Subcutaneous adipose tissue (tissue), 4 donors: ENCODE data around the gene LSP1. TPM values are rescaled to one million over a fixed set of nuclear protein-coding genes. Genes with fewer than 3 reads are reported as not detected.

Experiments
- total RNA-seq, 4 donors: library from RNA; depleted of rRNA; stranded (reverse); fragments of >200 nt; gene quantifications; one replicate each; pipeline ENCODE4 v1.1.0, GENCODE V29; 2016
- TF ChIP-seq, protein P1 (sequence below): fragments of 450-650 bp; IDR thresholded peaks from one replicate; pipeline ENCODE4 v1.5.1; 2016; ENCODE audit warnings: low read depth, mild to moderate bottlenecking, control low read depth, antibody characterized with exemption, moderate library complexity

LSP1 gene
- total RNA-seq, 4 donors from 2014 or later, result 15.8 to 196 (median 73.4) TPM

DNA sequence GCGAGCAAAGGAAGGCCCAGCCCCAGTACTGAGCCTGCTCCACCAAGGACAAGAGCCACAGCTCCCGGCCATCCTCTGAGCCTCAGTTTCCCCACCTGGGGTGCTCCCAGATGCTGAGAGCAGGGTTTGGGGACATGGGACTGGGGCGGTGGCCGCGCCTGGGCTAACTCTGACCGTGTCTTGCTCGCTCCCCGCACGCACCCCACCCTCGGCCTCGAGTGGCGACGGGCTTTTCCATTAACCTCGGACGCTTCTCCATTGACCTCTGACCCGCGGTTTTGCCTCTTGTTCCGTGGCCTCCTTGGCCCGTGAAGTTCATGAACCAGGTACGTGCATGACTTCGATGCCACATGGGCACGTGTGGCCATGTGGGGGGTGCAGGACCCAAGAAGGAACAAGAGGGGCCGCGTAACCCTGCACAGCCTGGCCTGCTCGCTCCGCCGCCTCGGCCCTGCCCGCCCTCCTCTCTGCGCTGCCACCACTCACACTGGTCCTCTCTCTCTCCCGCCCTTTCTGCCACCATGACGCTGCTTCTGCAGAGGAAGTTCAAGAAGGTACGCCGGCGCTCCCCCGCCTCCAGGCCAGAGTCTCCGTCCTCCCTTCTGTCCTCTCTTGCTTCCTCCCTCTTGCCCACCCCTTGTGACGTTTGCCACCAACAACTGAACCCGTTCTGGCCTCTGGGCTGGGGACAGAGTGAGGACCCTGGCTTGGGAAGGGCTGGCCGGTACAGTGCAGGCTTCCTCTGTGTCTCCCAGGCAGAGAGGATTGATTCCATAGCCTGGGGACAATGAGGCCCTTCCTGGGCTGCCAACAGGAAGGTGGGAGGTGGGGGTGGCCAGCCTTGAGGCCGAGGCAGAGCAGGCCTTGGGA, 73.5 kb downstream of the LSP1 start:
- TF ChIP-seq, protein P1, sequence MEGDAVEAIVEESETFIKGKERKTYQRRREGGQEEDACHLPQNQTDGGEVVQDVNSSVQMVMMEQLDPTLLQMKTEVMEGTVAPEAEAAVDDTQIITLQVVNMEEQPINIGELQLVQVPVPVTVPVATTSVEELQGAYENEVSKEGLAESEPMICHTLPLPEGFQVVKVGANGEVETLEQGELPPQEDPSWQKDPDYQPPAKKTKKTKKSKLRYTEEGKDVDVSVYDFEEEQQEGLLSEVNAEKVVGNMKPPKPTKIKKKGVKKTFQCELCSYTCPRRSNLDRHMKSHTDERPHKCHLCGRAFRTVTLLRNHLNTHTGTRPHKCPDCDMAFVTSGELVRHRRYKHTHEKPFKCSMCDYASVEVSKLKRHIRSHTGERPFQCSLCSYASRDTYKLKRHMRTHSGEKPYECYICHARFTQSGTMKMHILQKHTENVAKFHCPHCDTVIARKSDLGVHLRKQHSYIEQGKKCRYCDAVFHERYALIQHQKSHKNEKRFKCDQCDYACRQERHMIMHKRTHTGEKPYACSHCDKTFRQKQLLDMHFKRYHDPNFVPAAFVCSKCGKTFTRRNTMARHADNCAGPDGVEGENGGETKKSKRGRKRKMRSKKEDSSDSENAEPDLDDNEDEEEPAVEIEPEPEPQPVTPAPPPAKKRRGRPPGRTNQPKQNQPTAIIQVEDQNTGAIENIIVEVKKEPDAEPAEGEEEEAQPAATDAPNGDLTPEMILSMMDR, result no peak

DNA sequence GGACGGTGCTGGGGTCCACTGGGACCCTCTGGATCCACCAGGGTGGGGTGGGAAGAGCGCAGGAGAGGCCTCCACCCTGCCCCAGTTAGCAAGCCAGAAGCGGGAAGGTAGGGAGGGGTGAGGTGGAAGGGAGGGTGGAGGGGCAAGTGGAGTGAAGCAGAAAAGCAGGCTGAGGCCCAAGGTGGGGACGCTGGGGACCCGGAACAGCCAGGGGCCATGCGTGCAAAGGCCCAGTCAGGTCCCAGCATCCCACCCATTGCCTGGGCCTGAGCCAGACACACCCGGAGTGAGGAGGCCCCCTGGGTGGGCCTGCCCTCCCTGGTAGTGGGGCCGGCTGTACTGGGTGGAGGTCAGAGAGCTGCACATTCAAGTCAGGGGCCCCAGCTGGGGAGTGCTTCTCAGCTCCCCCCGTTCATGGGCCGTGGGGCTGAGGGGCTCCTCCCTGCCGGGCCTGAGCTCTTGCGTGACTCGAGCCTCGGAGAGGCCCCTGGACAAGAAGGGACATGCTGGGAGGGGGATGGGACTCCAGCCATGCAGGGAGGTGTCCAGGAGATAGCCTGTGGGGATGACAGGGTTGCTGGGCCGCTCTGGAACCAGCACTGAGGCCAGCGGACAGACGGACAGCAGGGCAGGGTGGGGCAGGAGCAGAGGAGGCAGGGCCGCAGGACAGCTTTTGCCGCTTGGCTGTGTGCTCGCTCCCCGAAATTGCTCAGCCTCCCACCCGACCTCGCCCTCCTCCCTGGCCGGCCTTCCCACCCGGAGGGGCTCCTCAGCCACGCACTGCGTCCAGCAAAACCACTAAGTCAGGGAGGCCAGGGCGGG, 74.4 kb downstream of the LSP1 start:
- TF ChIP-seq, protein P1, result no peak

DNA sequence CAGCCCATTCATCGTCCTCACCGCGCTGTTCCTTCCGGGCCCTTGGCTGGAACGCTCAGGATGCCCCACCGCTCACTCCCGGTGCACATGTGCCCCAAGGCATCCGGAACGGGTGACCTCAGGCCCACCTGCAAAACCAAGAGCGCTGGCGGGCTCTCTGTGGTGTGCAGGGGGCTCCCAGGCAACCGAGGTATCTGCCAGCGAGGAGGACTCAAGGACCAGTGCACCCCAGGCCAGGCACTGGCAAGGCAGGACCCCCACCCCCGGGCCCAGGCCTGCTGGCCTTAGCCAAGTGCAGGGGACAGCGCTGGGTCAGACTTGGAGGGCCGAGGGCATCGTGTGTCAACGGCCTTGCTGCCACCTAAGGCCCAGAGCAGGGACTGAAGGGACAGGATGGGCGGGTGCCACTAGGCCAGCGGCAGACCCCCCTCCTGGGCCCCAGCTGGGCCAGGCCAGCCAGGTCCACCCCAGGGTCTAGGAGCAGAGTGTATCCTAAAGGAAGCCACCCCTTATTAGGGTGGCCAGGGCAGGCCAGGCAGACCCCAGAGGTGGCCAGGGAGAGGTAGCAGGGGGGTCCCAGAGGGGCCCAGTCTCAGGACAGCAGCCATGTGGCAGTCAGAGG, 75.1 kb downstream of the LSP1 start:
- TF ChIP-seq, protein P1, result no peak

DNA sequence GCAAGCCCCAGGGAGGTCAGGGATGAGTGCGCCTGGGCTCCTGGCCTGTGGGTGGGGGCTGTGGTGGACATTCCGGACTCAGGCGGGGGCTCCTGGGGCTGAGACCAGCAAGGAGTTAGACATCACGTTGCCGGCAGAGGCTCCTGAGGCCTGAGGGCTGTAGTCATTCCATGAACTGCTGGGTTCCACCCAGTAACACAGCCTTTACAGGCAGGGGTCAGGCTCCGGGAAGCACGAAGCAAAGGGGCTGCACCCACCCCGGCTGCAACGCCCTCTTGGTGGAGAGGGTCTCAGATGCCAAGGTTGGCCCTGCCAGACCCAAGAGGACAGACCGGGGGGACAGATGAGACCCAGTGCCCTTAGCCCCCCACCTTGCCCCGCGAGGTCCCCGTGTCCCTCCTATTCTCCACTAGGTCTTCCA, 75.6 kb downstream of the LSP1 start:
- TF ChIP-seq, protein P1, result no peak

DNA sequence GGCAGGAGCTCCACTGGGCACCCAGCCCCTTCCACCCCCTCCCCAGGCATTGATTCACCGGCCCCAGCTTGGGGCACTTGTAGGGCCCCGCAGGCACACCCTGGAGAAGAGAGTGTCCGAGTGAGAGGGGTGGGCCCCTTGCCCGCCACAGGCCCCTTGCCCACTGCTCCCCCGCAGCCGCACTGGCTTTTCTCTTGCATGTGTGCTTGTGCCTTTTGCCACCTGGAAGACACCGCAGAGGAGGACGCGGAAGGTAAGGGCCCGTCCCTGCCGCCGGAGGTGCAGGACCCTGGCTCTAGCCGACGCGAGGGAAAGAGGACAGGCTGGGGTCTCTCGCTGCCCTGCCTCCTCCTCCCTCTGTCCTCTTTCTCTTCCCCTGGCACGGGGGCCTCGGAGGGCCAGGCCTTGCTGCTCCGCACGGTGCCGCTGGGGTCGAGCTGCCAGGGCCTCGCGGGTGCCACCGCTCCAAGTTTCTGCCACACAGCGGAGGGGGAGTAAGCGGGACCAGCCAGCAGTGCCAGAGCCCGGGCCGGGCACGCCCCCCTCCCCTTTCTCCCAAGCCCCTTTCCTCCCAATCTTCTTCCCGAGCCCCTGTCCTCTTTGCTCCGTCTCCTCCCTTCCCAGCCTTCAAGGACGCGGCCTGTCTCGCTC, 76.1 kb downstream of the LSP1 start:
- TF ChIP-seq, protein P1, result no peak

DNA sequence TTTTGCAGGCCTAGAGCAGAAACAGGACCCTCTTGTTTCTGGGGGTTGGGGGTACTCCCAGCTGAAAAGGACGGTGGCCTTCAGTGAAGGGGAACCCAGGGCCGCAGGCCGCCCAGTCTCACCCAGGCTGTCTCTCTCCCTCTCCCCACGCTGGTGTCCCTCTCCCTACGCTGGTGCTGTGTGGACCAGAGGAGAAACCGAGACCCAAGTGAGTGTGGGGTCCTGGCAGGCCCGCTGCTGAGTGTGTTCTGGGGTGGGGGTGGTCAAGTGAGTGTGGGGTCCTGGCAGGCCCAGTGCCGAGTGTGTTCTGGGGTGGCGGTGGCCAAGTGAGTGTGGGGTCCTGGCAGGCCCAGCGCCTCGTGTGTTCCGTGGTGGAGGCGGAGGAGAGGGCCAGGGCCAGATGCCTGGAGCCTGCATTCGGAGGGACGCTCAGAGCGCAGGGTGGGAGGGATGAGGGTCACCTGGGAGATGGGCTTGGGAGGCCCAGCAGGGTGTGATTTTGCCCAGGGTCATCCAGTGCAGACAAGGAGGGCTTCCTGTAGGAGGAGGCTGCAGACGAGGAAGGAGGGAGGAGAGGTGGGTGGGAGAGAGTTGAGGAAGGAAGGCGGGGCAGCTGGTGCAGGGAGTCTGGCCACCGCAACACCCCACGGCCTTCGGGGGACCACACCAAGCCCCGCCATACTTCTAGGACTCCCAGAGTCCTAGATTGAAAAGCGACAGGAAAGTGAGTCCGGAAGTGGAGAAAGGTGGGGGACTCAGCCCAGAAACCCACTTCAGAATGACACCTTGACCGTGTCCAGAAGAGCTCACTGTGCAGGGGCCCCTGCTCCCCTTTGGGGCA, 77.0 kb downstream of the LSP1 start:
- TF ChIP-seq, protein P1, result no peak
